DMS153 (cell line): ENCODE results near the gene KRT80.

Experiments
- DNase-seq: peaks from one replicate; lab custom pipeline; 2025; lab: John Stamatoyannopoulos, UW

Gene KRT80

DNA sequence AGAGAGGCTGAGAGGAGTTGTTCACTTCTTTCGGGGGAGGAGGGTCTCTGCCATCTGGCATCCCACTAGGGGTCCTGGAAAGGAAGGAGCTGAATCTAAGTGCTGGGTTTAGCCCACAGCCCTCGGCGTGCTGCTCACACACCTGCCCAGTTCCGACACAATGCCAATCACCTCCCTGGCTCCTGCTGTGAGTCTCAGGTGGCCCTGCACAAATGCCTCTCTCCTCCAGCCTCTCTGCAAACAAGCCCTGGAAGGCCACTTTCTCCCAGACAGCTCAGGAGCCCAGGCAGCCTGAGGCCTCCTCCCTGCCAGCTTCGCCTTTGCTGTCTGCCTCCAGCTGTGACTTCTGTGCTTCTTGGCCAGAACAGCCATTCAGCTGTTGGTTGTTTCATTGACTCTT is 61.1 kb downstream of the KRT80 start:
- DNase-seq = peak; percentile 60

GRCh38 chr12:52127683-52128450 is 63.9 kb downstream of the KRT80 start:
- no peak for DNase-seq

- DNase-seq = no peak
Measured at GRCh38 chr12:52126605-52127578, 64.9 kb downstream of the KRT80 start.

DNA sequence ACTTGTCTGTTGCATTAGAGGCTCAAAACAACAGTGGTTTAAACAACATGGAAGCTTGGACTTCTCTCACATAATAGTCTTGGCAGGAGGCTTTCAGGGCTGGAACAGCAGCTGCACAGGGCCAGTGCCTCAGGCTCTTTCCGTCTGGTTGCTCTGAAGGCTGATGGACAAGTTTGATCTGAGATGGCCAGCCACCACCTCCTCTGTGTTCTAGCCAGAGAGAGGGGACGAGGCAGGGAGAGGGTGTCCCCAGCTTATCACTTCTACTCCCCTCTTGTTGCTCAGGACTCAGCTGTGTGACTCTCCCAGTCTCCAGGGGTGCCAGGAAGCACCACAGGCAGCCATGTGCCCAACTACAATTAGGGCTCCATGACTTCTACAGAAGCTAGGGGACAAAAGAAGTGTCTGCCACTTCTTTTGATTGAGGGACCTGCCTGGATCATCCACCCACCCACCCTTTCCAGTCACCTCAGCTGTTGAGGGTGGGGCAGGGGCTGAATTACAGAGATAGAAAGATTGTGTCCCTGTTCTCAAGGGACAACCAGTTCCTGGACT is 65.7 kb downstream of the KRT80 start:
- DNase-seq = no peak

- peak; percentile 56 for DNase-seq
Measured at GRCh38 chr12:52125476-52125900, 66.3 kb downstream of the KRT80 start.

- no peak for DNase-seq
Measured at GRCh38 chr12:52123487-52124186, 68.2 kb downstream of the KRT80 start.

- DNase-seq = no peak
Measured at GRCh38 chr12:52122904-52123303, 68.9 kb downstream of the KRT80 start.

DNA sequence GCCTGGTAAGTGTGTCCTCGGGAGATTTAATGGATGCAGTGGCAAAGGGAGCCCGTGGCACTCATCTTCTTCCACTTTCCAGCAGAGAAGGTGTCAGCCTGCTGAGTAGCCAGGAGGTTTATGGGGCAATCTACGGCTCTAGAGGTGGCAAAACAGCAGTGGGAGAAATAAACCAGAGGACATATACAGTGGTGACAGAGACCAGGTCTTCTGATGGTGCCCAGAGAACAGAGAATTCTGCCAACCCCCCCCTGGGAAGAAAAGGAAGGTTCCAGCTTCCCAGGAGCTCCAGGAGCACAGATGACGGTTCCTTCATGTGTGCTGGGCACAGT is 69.3 kb downstream of the KRT80 start:
- DNase-seq = no peak

DNA sequence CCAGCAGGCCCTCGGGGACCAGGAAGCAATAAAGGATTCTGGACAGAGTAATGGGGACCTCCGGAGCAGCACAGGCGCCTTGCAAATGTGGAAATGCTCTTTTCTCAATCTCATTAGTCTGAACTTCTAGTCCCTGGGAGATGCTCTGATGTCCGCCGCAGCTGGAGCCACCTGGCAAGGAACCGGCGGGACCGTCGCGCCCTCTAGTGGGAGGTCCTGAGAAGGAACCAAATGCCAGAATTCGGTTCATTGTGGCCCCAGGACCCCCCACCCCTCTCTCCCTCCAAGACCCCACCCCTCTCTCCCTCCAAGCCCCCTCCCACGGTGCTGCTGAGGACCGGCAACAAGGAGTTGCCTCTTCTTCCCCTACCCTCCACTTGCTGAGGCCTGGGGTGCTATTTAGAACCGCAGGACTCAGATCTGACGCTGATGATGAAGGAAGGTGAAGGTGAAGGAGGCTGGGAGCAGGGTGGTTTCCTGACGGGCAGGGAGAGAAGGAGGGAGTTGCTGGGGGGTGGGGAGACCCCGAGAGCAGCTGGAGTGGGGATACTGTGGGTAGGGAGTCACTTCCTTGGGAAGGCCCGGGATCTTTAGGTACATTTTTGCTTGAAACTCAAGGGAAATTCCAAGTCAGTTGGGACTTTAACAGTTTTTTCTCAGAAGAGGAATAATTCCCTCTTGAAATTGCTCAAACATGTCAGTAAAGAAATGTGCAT is 69.8 kb downstream of the KRT80 start:
- DNase-seq = peak; percentile 45

DNA sequence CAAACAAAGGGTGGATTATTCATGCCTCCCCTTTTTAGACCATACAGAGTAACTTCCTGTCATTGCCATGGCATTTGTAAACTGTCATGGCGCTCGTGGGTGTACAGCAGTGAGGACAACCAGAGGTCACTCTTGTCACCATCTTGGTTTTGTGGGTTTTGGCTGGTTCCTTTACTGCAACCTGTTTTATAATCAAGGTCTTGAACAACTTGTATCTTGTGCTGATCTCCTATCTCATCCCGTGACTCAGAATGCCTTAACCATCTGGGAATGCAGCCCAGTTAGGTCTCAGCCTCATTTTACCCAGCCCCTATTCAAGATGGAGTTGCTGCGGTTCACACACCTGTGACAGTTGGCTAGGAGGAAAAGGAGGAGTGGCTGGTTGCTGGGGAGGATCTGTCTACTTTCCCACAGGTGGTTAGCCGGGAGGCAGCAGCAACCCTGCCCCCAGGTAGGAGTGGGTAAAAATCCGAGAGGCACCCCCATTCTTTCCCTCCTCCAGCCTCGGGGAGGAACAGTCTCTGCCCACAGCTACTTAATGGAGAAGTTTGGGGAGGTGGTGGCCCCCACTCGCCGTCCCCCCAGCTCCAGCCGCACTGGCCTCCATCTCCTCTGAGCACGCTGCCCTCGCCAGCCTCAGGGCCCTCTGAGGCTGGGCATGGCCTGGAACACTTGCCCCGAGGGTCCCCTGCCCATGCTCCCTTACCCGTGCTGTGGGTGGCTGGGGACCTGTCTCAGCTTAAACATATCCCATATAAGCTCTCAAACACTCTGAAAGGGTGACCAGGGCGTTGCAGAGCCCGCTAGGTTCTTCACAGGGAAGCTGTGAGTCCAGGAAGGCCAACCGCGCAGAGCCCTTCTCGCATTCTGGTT is 70.6 kb downstream of the KRT80 start:
- no peak for DNase-seq

DNA sequence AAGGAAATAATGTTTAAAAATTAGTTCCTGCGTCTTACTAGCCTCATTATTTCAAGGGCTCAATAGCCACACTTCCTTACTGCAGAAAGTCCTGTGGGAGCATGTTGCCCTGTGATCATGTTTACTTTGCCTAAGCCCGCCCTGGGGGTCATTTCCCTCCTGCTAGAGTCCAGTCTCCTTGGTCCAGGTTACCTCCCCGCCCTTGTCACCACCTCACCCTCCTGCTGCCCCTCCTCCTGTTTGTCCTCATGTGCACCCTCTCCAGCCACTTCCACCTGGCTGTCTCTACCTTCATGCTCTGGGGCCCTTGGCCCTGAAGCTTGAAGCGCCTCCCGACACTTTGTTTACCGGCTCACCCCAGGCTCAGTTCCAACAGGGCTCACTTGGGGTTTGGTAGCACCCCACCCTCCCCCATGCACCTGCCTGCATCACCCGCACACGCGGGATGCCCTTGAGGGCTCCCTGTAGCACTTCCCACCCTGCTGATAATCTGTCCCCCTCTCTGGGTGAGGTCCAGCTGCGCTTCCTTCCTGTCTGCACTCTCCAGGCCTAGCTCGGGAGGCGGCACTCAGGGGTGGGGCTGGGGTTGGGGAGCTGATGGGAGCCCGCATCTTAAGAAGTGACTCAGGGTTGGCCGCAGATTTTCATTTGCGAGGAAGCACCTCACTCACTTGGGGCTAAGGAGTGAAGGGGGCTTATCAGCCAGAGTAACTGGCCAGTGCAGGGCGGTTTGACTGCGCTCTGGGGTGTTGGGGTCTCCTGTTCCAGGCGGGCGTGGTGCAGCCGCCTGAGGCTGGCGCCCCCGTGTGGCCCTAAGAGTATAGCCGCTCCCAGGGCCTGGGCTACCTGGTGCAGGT is 72.2 kb downstream of the KRT80 start:
- peak; percentile 68 for DNase-seq
